ENCODE data around the gene PBX1.

- TF ChIP-seq POLR2A (IDR thresholded peaks at IDR 0.05) (no peak), CTCF (IDR thresholded peaks at IDR 0.05) (no peak), POLR2AphosphoS5 (IDR thresholded peaks at IDR 0.05) (no peak)
Observed at GRCh38 chr1:164648636-164649035, 89.7 kb downstream of the PBX1 start.
